ENCODE results near the gene FLVCR2.
"Not testable (repeated sequence)": the region's sequence is repeated elsewhere in the genome, so short reads cannot be mapped to it uniquely, and the experiment has no call there.

Gene FLVCR2

DNA sequence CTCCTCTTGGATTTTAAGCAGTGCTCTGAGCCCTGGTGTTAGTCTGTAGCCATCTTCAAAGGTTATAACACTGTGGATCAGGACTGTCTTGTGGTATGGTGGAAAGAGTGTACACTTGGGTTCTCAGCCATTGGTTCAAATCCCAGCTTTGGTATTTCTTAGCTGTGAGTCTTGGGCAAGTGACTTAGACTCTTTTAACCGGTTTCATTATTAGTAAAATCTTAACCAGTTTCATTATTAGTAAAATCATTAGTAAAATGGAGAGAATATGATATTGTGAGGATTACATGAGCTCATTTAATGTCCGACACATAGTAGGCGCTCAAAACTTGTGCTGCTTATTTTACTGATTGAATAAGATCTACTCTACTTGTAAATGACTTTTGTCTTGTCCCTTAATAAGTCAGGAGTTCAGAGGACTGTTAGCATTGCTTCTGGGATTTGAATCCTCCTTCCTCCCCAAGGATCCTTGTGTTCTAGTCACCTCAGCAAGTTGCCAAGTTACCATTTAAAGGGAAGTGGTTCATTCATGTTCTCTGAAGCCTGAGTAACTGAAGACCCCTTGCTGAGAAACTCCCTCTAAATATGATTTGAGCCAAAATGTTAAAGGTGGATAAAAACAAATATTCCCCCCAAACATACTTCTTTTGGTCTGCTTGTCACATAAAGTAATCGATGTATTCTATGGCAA, 95.1 kb downstream of the FLVCR2 start:
- DNase-seq: no peak

DNA sequence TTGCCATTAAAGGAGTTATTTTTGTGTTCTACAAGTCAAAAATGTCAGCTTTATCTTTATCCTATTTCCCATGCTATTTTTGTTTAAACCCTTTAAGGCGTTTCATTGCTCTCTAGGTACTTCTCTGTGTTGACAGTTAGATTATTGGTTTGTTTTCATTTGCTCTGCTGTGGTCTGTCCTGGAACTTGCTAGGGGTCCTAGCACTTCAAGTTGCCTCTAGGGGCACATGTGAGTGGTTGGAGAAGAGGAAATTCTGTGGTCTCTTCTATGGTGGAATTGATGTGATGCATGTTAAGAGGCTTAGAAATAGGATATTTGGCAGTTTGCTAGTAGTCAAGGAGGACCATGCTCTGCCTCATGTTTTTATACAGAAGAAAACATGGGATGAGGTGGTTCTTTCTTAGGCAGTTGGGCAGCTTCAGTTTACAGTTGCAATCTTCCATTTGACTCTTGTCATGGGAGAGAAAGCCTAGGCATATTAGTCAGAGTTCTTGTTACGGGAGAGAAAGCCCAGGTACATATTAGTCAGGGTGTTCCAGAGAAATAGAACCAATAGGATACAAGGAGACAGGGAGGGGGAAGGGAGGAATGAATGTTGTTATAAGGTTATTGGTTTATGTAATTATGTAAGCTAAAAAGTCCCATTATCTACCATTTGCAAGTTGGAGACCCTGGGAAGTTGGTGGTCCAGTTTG, 97.0 kb downstream of the FLVCR2 start:
- DNase-seq: no peak

DNA sequence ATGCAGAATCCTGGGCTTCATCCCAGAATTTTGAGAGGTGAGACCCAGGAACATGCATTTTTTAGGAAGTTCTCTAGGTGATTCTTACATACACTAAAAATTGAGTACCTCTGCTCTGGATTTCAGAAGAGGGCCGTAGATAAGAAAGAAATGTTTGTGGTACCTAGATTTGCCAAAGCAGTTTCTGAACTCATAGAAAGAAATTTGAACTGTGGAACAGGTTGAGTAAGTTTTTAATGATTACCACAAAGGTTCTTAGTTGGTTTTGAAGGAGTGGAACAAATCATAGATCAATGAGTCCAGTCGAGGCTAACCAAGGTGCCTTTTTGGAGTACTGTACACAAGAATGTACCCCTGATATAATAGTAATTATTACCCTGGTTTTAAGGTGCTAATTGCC, 107.5 kb downstream of the FLVCR2 start:
- DNase-seq: no peak

DNA sequence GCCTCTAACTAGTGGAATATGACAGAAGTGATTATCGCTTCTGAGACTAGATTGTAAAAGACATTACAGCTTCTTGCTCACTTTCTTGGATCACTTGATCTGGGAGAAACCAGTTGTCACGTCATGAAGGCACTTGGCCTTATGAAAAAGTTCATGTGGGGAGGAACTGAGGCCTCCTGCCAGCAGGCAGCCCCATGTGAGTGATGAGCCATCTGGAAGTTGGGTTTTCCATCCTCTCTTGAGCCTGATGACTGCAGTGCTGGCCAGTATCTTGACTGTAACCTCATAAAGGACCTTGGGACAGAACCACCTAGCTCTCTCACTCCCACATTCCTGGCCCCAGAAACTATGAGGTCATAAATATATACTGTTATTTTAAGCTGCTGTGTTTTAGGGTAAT, 110.6 kb downstream of the FLVCR2 start:
- DNase-seq: peak; percentile 8 to 61

DNA sequence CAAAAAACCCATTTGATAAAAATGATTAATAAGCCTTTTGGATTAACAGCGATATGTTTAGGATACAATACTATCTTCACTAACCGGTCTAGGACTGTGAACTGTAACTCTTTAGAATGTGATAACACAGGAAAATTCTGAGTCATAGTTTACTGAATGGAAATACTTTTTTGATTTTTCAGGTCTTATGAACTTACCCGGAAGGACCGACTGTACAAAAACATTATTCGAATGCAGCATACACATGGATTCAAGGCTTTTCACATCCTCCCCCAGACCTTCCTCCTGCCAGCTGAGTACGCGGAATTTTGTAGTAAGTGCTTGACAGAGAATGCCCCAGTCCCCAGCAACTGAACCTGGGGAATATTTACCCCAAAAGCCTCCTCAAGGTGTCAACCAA, 111.6 kb downstream of the FLVCR2 start:
- DNase-seq: no peak

DNA sequence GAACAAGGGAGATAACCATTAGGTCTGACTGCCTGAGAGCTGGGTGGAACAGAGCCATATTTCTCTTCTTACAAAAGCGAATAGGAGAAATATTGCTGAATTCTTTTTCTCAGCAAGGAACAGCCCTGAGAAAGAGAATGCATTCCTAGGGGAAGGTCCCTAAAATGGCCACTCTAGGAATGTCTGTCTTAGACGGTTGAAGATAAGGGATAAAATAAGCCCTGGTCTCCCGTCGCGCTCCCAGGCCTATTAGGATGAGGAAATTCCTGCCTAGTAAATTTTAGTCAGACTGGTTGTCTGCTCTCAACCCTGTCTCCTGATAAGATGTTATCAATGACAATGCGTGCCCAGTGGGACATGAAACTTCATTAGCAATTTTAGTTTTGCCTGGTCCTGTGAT, 116.6 kb downstream of the FLVCR2 start:
- DNase-seq: not testable (repeated sequence)

DNA sequence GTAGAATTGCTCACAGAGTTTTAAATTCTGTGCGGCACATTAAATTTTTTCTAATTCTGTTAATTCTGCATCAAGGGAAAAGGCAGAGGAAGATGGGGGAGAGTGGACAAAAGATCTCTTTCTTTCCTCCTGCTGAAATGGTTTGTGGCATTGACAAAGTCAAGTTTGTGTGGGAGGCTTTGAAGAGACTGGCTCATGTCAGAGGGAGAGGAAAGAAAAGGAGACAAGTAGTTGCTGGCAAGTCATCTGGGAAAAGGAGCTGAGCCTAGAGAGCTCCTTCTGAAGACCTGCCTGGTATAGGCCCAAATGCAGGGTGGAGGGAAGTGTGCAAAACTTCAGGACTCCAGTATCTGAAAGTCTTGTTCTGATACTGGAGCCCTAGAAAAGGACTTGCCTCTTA, 119.0 kb downstream of the FLVCR2 start:
- DNase-seq: no peak

Data from inflammatory macrophage treated with lipopolysaccharide for 1 hour (primary cell).